GM19452 (cell line): ENCODE results near the gene KLRD1.
"Not testable (repeated sequence)": the region's sequence is repeated elsewhere in the genome, so short reads cannot be mapped to it uniquely, and the experiment has no call there.

ENCODE experiments used
- ATAC-seq: cut with Tn5 transposase; IDR thresholded peaks from one replicate; pipeline ENCODE4 v1.9.1; 2021; ENCODE audit not compliant: unreplicated experiment

Gene KLRD1

GRCh38 chr12:10307630-10308029, at the start of gene KLRD1:
TSS of gene KLRD1 (plus strand) at chr12:10307870. CDS start at chr12:10308078, 208 bp downstream.
- ATAC-seq = no peak

GRCh38 chr12:10260927-10261326, 46.7 kb upstream of the KLRD1 start:
- no peak for ATAC-seq

GRCh38 chr12:10268037-10268436, 39.6 kb upstream of the KLRD1 start:
- ATAC-seq = no peak

GRCh38 chr12:10272467-10272866, 35.2 kb upstream of the KLRD1 start:
- no peak for ATAC-seq

GRCh38 chr12:10276774-10277173, 30.9 kb upstream of the KLRD1 start:
- no peak for ATAC-seq

- no peak for ATAC-seq
Observed at GRCh38 chr12:10278104-10278503, 29.6 kb upstream of the KLRD1 start.

GRCh38 chr12:10279937-10280336, 27.7 kb upstream of the KLRD1 start:
- no peak for ATAC-seq

GRCh38 chr12:10283027-10283426, 24.6 kb upstream of the KLRD1 start:
- ATAC-seq = no peak

GRCh38 chr12:10285919-10286318, 21.8 kb upstream of the KLRD1 start:
- ATAC-seq = no peak

GRCh38 chr12:10289005-10289754, 18.5 kb upstream of the KLRD1 start:
- no peak for ATAC-seq

GRCh38 chr12:10291030-10291429, 16.6 kb upstream of the KLRD1 start:
- ATAC-seq = no peak

GRCh38 chr12:10293151-10293550, 14.5 kb upstream of the KLRD1 start:
- no peak for ATAC-seq

GRCh38 chr12:10293570-10294227, 14.0 kb upstream of the KLRD1 start:
- no peak for ATAC-seq

- ATAC-seq = no peak
Observed at GRCh38 chr12:10301103-10301502, 6.6 kb upstream of the KLRD1 start.

GRCh38 chr12:10304161-10304574, 3.5 kb upstream of the KLRD1 start:
- no peak for ATAC-seq

- no peak for ATAC-seq
Observed at GRCh38 chr12:10305411-10305810, 2.3 kb upstream of the KLRD1 start.

- no peak for ATAC-seq
Observed at GRCh38 chr12:10310926-10311720, 3.5 kb downstream of the KLRD1 start.

- ATAC-seq = no peak
Observed at GRCh38 chr12:10319388-10319787, 11.7 kb downstream of the KLRD1 start.

- no peak for ATAC-seq
Observed at GRCh38 chr12:10320643-10321042, 13.0 kb downstream of the KLRD1 start.

- ATAC-seq = not testable (repeated sequence)
Observed at GRCh38 chr12:10328691-10329090, 21.0 kb downstream of the KLRD1 start.

GRCh38 chr12:10331642-10332239, 24.1 kb downstream of the KLRD1 start:
- ATAC-seq = no peak
